Hepatocyte (in vitro differentiated cells): ENCODE measurements around the gene DOCK2. TPM values are rescaled to one million over a fixed set of nuclear protein-coding genes. Genes with fewer than 3 reads are reported as not detected.

Experiments
- DNase-seq: peaks from one replicate; pipeline ENCODE4 v3.0.0-alpha.2; 2016; ENCODE audit warnings: low spot score
- H2AFZ ChIP-seq: fragments of 200-600 bp; sonication (generic); 2 replicates; pipeline ENCODE4 v1.6.0; 2016; ENCODE audit warnings: antibody characterized with exemption, mild to moderate bottlenecking
- H3K27ac ChIP-seq: fragments of 200-600 bp; sonication (generic); 2 replicates; pipeline ENCODE4 v1.5.1; 2016; ENCODE audit warnings: mild to moderate bottlenecking
- H3K27me3 ChIP-seq: fragments of 200-600 bp; sonication (generic); 2 replicates; pipeline ENCODE4 v1.6.1; 2016
- H3K36me3 ChIP-seq: fragments of 200-600 bp; sonication (generic); replicated peaks from 2 replicates; pipeline ENCODE4 v1.5.1; 2016; ENCODE audit warnings: low read depth; ENCODE audit not compliant: insufficient read depth
- H3K4me1 ChIP-seq: fragments of 200-600 bp; sonication (generic); 2 replicates; pipeline ENCODE4 v1.5.1; 2016; ENCODE audit warnings: mild to moderate bottlenecking, moderate library complexity; ENCODE audit not compliant: insufficient read depth
- H3K4me2 ChIP-seq: fragments of 200-600 bp; sonication (generic); 2 replicates; pipeline ENCODE4 v1.6.0; 2016
- H3K4me3 ChIP-seq: fragments of 200-600 bp; sonication (generic); 2 replicates; pipeline ENCODE4 v1.5.1; 2016; ENCODE audit warnings: mild to moderate bottlenecking
- H3K79me2 ChIP-seq: fragments of 200-600 bp; sonication (generic); 2 replicates; pipeline ENCODE4 v1.6.0; 2017; ENCODE audit warnings: mild to moderate bottlenecking
- H3K9me2 ChIP-seq: fragments of 200-600 bp; sonication (generic); replicated peaks from 2 replicates; pipeline ENCODE4 v1.6.0; 2017; ENCODE audit warnings: mild to moderate bottlenecking; ENCODE audit not compliant: insufficient read depth
- H3K9me3 ChIP-seq: fragments of 200-600 bp; sonication (generic); 2 replicates; pipeline ENCODE4 v1.5.1; 2016; ENCODE audit warnings: low read depth, mild to moderate bottlenecking
- H4K20me1 ChIP-seq: fragments of 200-600 bp; sonication (generic); 2 replicates; pipeline ENCODE4 v1.6.0; 2016; ENCODE audit warnings: mild to moderate bottlenecking; ENCODE audit not compliant: insufficient read depth, poor library complexity, severe bottlenecking
- EZH2 ChIP-seq: fragments of 200-600 bp; sonication (generic); IDR thresholded peaks from 2 replicates; pipeline ENCODE4 v1.6.1; 2016; ENCODE audit warnings: antibody characterized with exemption, mild to moderate bottlenecking, borderline replicate concordance
- EZH2phosphoT487 ChIP-seq: fragments of 200-600 bp; sonication (generic); IDR thresholded peaks from one replicate; pipeline ENCODE4 v1.6.1; 2018; ENCODE audit warnings: antibody characterized with exemption, mild to moderate bottlenecking, low read depth, moderate library complexity; ENCODE audit not compliant: unreplicated experiment, severe bottlenecking
- WGBS: methylation state at CpG from one replicate; pipeline ENCODE4 v1.1.6; 2016; ENCODE audit warnings: low lambda C conversion rate; ENCODE audit errors: missing lambda C conversion rate; 5-methylcytosine and 5-hydroxymethylcytosine counted together
- polyA plus RNA-seq: library from polyadenylated mRNA; unstranded; fragments of >200 nt; fragmentation: Nextera tagmentation; extraction: Ambion mirVana; gene quantifications from 2 replicates; pipeline ENCODE4 v1.2.1, GENCODE V29; 2016
- total RNA-seq: library from RNA; depleted of rRNA; stranded (reverse); fragments of >200 nt; gene quantifications from 2 replicates; pipeline ENCODE4 v1.2.3, GENCODE V29; 2014
- TF ChIP-seq, protein P1 (sequence below): fragments of 200-600 bp; sonication (generic); IDR thresholded peaks from 2 replicates; pipeline ENCODE4 v1.5.1; 2016; ENCODE audit warnings: antibody characterized with exemption, mild to moderate bottlenecking; ENCODE audit not compliant: poor library complexity

DOCK2 gene
- total and polyA plus RNA-seq, 2 experiments from 2014 or later, result 0.60 TPM; not detected in 1

DNA sequence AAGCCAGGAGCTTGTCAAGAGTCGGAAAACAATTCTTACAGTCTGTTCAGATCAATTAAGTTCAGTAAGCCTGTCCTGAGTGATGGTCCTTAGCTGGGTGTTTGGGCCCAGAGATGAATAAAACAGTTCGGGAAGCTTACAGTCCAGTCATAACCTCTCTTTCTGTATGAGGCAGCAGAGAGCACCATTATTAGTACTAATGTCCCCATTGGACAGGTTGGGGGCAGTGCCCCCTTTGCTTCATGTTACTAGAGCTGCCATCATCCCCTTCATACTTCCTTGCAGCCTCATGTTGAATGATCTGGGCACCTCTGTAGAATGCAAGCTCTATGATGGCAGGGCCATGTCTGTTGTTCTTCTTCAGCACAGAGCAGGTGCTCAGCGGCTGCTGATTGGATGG, 9.8 kb downstream of the DOCK2 start:
- H3K79me2 ChIP-seq, result no peaks in the 10 kb centered on the region
- H3K9me3 ChIP-seq, result no peaks in the 10 kb centered on the region
- H2AFZ ChIP-seq, result no peak overlapping the region
- H4K20me1 ChIP-seq, result no peaks in the 10 kb centered on the region
- no peaks in the 10 kb centered on the region for H3K27me3 ChIP-seq
- H3K4me3 ChIP-seq, result no peak overlapping the region
- H3K4me2 ChIP-seq, result no peak overlapping the region
- no peak overlapping the region for H3K27ac ChIP-seq
- H3K9me2 ChIP-seq, result no peaks in the 10 kb centered on the region
- no peak for DNase-seq
- 93% methylated on average over 3 of the region's 3 CpGs for WGBS
- peaks cover 4% of the 10 kb centered on the region for H3K4me1 ChIP-seq
- no peak for TF ChIP-seq EZH2
- TF ChIP-seq, protein P1, sequence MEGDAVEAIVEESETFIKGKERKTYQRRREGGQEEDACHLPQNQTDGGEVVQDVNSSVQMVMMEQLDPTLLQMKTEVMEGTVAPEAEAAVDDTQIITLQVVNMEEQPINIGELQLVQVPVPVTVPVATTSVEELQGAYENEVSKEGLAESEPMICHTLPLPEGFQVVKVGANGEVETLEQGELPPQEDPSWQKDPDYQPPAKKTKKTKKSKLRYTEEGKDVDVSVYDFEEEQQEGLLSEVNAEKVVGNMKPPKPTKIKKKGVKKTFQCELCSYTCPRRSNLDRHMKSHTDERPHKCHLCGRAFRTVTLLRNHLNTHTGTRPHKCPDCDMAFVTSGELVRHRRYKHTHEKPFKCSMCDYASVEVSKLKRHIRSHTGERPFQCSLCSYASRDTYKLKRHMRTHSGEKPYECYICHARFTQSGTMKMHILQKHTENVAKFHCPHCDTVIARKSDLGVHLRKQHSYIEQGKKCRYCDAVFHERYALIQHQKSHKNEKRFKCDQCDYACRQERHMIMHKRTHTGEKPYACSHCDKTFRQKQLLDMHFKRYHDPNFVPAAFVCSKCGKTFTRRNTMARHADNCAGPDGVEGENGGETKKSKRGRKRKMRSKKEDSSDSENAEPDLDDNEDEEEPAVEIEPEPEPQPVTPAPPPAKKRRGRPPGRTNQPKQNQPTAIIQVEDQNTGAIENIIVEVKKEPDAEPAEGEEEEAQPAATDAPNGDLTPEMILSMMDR, result no peak
- no peak for TF ChIP-seq EZH2phosphoT487
- no peaks in the 10 kb centered on the region for H3K36me3 ChIP-seq

DNA sequence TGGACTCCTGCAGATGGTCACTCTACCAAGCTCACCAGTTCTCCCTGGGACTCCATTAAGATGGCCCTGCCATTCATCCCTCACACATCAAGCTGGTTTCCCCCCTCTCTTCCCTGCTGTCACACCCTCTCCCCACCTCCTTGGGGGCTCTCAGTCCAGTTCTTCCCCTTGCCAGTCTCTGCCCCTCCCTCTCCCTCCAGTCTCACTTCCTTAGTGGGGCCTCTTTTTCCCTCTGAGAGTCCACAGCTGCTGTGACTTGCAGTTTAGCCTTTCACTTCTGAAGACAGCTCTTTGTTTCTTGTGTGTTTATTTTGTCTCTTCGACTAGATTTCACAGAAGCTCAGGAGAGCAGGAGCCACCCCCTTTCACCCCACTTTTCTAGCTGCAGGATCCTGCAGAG, 10.5 kb downstream of the DOCK2 start:
- no peaks in the 10 kb centered on the region for H3K9me2 ChIP-seq
- DNase-seq, result no peak
- no peak overlapping the region for H3K4me3 ChIP-seq
- H2AFZ ChIP-seq, result no peak overlapping the region
- H3K27ac ChIP-seq, result no peak overlapping the region
- WGBS, result 36% methylated on average over 1 of the region's 1 CpG
- H3K4me1 ChIP-seq, result peaks cover 4% of the 10 kb centered on the region
- no peaks in the 10 kb centered on the region for H3K36me3 ChIP-seq
- H3K79me2 ChIP-seq, result no peaks in the 10 kb centered on the region
- no peaks in the 10 kb centered on the region for H3K27me3 ChIP-seq
- H4K20me1 ChIP-seq, result no peaks in the 10 kb centered on the region
- H3K4me2 ChIP-seq, result no peak overlapping the region
- TF ChIP-seq EZH2 (no peak), EZH2phosphoT487 (no peak)
- TF ChIP-seq, protein P1, result no peak
- H3K9me3 ChIP-seq, result no peaks in the 10 kb centered on the region

DNA sequence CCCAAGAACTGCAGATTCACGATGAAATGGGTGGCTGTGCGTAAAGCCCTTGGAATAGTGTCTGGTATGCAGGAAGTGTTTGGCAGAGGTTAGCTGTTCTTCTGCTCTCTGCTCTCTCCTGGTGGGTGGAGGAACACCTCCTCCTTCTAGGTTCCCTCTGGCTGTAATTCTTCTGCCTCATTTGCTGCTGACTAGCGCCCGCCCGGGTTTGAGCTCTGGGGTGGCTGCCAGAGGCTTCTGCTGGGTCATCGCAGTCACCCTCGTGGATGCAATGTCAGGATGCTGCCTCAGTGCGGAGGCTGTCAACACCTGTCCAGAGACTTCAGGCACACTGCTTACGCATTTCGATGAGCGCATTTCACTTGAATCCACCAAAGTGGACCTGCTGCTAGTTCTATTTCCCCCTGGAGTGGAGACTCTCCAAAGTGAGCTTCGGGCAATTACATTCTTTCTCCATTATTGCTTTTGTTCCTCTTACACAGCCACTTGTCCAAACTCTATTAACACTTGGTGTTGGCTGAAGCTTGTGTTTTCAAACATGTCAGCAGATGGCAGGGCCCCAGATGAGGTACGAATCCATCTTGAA, 11.7 kb downstream of the DOCK2 start:
- Histone ChIP-seq H3K9me2 (no peaks in the 10 kb centered on the region), H3K27me3 (no peaks in the 10 kb centered on the region), H3K4me1 (peaks cover 4% of the 10 kb centered on the region), H4K20me1 (no peaks in the 10 kb centered on the region), H3K4me3 (no peak overlapping the region), H2AFZ (no peak overlapping the region), H3K9me3 (no peaks in the 10 kb centered on the region), H3K4me2 (no peak overlapping the region), H3K27ac (no peak overlapping the region), H3K36me3 (no peaks in the 10 kb centered on the region), H3K79me2 (no peaks in the 10 kb centered on the region)
- no peak for TF ChIP-seq EZH2phosphoT487
- no peak for DNase-seq
- 83% methylated on average over 13 of the region's 13 CpGs for WGBS

DNA sequence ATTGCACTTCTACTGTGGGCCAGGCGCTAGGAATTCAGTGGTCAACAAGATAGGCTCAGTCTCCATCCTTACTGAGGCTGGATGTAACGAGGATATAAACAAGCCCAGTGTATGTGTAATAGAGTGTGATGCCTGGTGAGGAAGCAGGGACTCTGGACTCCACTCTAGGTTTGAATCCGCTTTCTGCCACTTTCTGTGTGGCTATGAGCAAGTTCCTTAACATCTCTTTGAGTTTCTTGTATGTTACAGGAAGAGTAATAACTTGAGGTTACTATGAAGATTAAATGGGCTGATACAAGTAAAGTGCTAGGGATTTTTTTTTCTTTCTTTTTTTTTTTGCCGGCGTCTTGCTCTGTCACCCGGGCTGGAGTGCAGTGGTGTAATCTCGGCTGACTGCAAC, 12.4 kb downstream of the DOCK2 start:
- DNase-seq, result no peak
- Histone ChIP-seq H3K9me2 (no peaks in the 10 kb centered on the region), H3K4me3 (no peak overlapping the region), H4K20me1 (no peaks in the 10 kb centered on the region), H3K27ac (no peak overlapping the region), H2AFZ (no peak overlapping the region), H3K79me2 (no peaks in the 10 kb centered on the region), H3K27me3 (no peaks in the 10 kb centered on the region), H3K4me1 (peaks cover 4% of the 10 kb centered on the region), H3K4me2 (no peak overlapping the region), H3K9me3 (no peaks in the 10 kb centered on the region), H3K36me3 (no peaks in the 10 kb centered on the region)
- TF ChIP-seq EZH2 (no peak), EZH2phosphoT487 (no peak)
- TF ChIP-seq, protein P1, result no peak
- whole genome bisulfite sequencing, result 79% methylated on average over 7 of the region's 7 CpGs
